HFF-Myc (cell line): Measurements from ENCODE around the gene FCHSD1.

Source experiments
- DNase-seq: peaks from one replicate; pipeline ENCODE4 v3.0.0-alpha.2; 2011; ENCODE audit warnings: low read depth; ENCODE audit errors: extremely low read depth
- H3K4me3 ChIP-seq: replicated peaks from 2 replicates; pipeline ENCODE4 v1.5.1; 2011; ENCODE audit warnings: low read depth, mild to moderate bottlenecking, control low read depth, low read length
- TF ChIP-seq, protein P1 (sequence below): IDR thresholded peaks from 2 replicates; pipeline ENCODE4 v1.5.1; 2012; ENCODE audit warnings: mild to moderate bottlenecking, low read depth, low read length, control low read depth; ENCODE audit errors: missing control alignments

The FCHSD1 gene

DNA sequence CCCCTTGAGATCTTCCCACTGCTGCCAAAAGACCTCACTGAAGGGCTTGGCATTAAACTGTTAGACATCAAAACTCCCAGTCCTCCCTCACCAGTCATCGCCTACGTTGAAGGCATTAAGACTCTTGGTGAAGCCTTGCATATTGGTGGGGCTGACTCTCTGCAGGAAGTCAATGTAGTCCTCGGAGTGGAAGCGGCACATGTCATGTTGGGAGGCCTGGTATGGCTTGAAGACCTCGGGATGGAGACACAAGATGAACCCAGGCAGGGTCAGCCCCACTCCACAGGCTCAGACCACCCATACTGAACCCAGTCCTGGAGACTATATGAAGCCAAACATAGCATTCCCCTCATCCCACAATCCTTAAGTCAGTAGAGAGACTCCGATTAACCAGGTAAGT lies 16.5 kb downstream of the FCHSD1 start:
- no peak for DNase-seq
- TF ChIP-seq, protein P1, sequence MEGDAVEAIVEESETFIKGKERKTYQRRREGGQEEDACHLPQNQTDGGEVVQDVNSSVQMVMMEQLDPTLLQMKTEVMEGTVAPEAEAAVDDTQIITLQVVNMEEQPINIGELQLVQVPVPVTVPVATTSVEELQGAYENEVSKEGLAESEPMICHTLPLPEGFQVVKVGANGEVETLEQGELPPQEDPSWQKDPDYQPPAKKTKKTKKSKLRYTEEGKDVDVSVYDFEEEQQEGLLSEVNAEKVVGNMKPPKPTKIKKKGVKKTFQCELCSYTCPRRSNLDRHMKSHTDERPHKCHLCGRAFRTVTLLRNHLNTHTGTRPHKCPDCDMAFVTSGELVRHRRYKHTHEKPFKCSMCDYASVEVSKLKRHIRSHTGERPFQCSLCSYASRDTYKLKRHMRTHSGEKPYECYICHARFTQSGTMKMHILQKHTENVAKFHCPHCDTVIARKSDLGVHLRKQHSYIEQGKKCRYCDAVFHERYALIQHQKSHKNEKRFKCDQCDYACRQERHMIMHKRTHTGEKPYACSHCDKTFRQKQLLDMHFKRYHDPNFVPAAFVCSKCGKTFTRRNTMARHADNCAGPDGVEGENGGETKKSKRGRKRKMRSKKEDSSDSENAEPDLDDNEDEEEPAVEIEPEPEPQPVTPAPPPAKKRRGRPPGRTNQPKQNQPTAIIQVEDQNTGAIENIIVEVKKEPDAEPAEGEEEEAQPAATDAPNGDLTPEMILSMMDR = no peak
- no peak overlapping the region for H3K4me3 ChIP-seq

- no peak overlapping the region for H3K4me3 ChIP-seq
- DNase-seq = no peak
- TF ChIP-seq, protein P1 = no peak
These were observed 17.2 kb downstream of the FCHSD1 start for GRCh38 chr5:141633871-141634561.

DNA sequence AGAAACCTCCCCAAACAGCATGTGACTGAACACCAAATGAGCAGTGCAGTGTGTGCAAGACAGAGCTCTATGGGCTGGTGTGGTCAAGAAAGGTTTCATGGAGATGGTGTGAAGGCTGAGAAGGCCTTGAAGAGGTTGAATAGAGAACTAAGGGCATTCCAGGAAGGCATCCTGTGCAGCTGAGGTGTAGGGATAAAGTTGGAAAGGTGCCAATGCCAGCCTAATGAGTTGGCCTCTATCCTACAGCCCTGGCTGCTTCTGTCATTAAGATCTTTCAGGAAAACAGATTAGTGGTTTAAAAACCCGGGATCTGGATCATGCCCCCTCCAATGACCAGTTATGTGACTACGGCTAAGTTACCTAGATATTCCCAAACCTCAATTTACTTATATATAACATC lies 18.6 kb downstream of the FCHSD1 start:
- DNase-seq = no peak
- H3K4me3 ChIP-seq = no peak overlapping the region
- TF ChIP-seq, protein P1 = no peak

- no peak for DNase-seq
- TF ChIP-seq, protein P1 = no peak
- H3K4me3 ChIP-seq = no peak overlapping the region
These were observed 20.6 kb downstream of the FCHSD1 start for GRCh38 chr5:141630570-141631140.

GRCh38 chr5:141628175-141628788 lies 22.9 kb downstream of the FCHSD1 start:
- no peak for DNase-seq

GRCh38 chr5:141623611-141624010 lies 27.6 kb downstream of the FCHSD1 start:
- DNase-seq = no peak
- TF ChIP-seq, protein P1 = no peak
- no peak overlapping the region for H3K4me3 ChIP-seq

More at GRCh38 chr5:141628175-141628788, 22.9 kb downstream of the FCHSD1 start:
- no peak overlapping the region for H3K4me3 ChIP-seq
- TF ChIP-seq, protein P1 = no peak
